H9 (cell line): ENCODE measurements around the gene HBP1. TPM values are rescaled to one million over a fixed set of nuclear protein-coding genes. Genes with fewer than 3 reads are reported as not detected.
"Not testable (repeated sequence)": the region's sequence is repeated elsewhere in the genome, so short reads cannot be mapped to it uniquely, and the experiment has no call there.

Source experiments
- DNase-seq: peaks from one replicate; pipeline ENCODE4 v3.0.0-alpha.2; 2017
- H2AFZ ChIP-seq: one replicate; pipeline ENCODE4 v1.6.1; 2013; ENCODE audit warnings: mild to moderate bottlenecking, low read length, control low read depth, moderate library complexity
- H2AK5ac ChIP-seq: 2 replicates; pipeline ENCODE4 v1.6.1; 2013; ENCODE audit warnings: low read length, control low read depth, mixed read lengths; ENCODE audit not compliant: insufficient read length
- H2BK120ac ChIP-seq: one replicate; pipeline ENCODE4 v1.6.1; 2013; ENCODE audit warnings: low read depth, mild to moderate bottlenecking, low read length, control low read depth, inconsistent platforms; ENCODE audit not compliant: poor library complexity, severe bottlenecking
- H2BK12ac ChIP-seq: 2 replicates; pipeline ENCODE4 v1.6.1; 2013; ENCODE audit warnings: low read length, control low read depth, mixed read lengths, low read depth; ENCODE audit not compliant: insufficient read length
- H2BK15ac ChIP-seq: 2 replicates; pipeline ENCODE4 v1.6.1; 2013; ENCODE audit warnings: low read depth, low read length, control low read depth
- H2BK20ac ChIP-seq: one replicate; pipeline ENCODE4 v1.6.1; 2013; ENCODE audit warnings: low read depth, mild to moderate bottlenecking, low read length, control low read depth, inconsistent platforms; ENCODE audit not compliant: poor library complexity, severe bottlenecking
- H2BK5ac ChIP-seq: 2 replicates; pipeline ENCODE4 v1.6.1; 2013; ENCODE audit warnings: low read length, control low read depth, mixed read lengths; ENCODE audit not compliant: insufficient read length
- H3K14ac ChIP-seq: 2 replicates; pipeline ENCODE4 v1.6.1; 2013; ENCODE audit warnings: low read length, control low read depth; ENCODE audit not compliant: insufficient read depth
- H3K18ac ChIP-seq: 2 replicates; pipeline ENCODE4 v1.6.1; 2013; ENCODE audit warnings: low read depth, mild to moderate bottlenecking, mixed read lengths, low read length, control low read depth; ENCODE audit not compliant: insufficient read length
- H3K23ac ChIP-seq: 2 replicates; pipeline ENCODE4 v1.6.1; 2013; ENCODE audit warnings: low read length, control low read depth, mixed read lengths, low read depth; ENCODE audit not compliant: insufficient read length
- H3K23me2 ChIP-seq: 2 replicates; pipeline ENCODE4 v1.6.1; 2013; ENCODE audit warnings: low read depth, mild to moderate bottlenecking, mixed read lengths, low read length, control low read depth; ENCODE audit not compliant: insufficient read length, poor library complexity, severe bottlenecking
- H3K27ac ChIP-seq: 2 replicates; pipeline ENCODE4 v1.5.1; 2013; ENCODE audit warnings: low read length, control low read depth, mixed read lengths, low read depth; ENCODE audit not compliant: insufficient read length
- H3K27me3 ChIP-seq: 2 replicates; pipeline ENCODE4 v1.6.1; 2013; ENCODE audit warnings: low read length, control low read depth, inconsistent platforms; ENCODE audit not compliant: insufficient read depth
- H3K4ac ChIP-seq: 2 replicates; pipeline ENCODE4 v1.6.1; 2013; ENCODE audit warnings: low read depth, mild to moderate bottlenecking, control low read depth, inconsistent platforms, low read length, moderate library complexity
- H3K4me1 ChIP-seq: 2 replicates; pipeline ENCODE4 v1.6.1; 2013; ENCODE audit warnings: low read length, control low read depth, inconsistent platforms; ENCODE audit not compliant: insufficient read depth
- H3K4me2 ChIP-seq: 2 replicates; pipeline ENCODE4 v1.6.1; 2013; ENCODE audit warnings: low read length, control low read depth, mixed read lengths; ENCODE audit not compliant: insufficient read length, insufficient read depth
- H3K56ac ChIP-seq: 2 replicates; pipeline ENCODE4 v1.6.1; 2013; ENCODE audit warnings: low read depth, mild to moderate bottlenecking, mixed read lengths, low read length, control low read depth; ENCODE audit not compliant: insufficient read length
- H3K79me1 ChIP-seq: 2 replicates; pipeline ENCODE4 v1.6.1; 2013; ENCODE audit warnings: low read depth, mild to moderate bottlenecking, moderate library complexity, low read length, control low read depth, inconsistent platforms; ENCODE audit not compliant: insufficient read depth, poor library complexity, severe bottlenecking
- H3K79me2 ChIP-seq: 2 replicates; pipeline ENCODE4 v1.6.1; 2013; ENCODE audit warnings: low read length, control low read depth, inconsistent platforms; ENCODE audit not compliant: insufficient read depth
- H3K9ac ChIP-seq: 2 replicates; pipeline ENCODE4 v1.6.1; 2013; ENCODE audit warnings: low read length, control low read depth, mixed read lengths; ENCODE audit not compliant: insufficient read length; ENCODE audit errors: extremely low read depth
- H3K9me3 ChIP-seq: one replicate; pipeline ENCODE4 v1.6.1; 2013; ENCODE audit warnings: low read depth, low read length, inconsistent platforms; ENCODE audit not compliant: control insufficient read depth
- H3T11ph ChIP-seq: one replicate; pipeline ENCODE4 v1.6.1; 2013; ENCODE audit warnings: mild to moderate bottlenecking, low read length, control low read depth, inconsistent platforms
- H4K20me1 ChIP-seq: one replicate; pipeline ENCODE4 v1.6.1; 2013; ENCODE audit not compliant: control insufficient read depth, insufficient read length, insufficient read depth
- H4K5ac ChIP-seq: 2 replicates; pipeline ENCODE4 v1.6.1; 2013; ENCODE audit warnings: low read depth, mild to moderate bottlenecking, mixed read lengths, low read length, control low read depth; ENCODE audit not compliant: insufficient read length
- H4K8ac ChIP-seq: replicated peaks from 2 replicates; pipeline ENCODE4 v1.6.1; 2013; ENCODE audit warnings: low read length, control low read depth, mixed read lengths, low read depth; ENCODE audit not compliant: insufficient read length
- H4K91ac ChIP-seq: 2 replicates; pipeline ENCODE4 v1.6.1; 2013; ENCODE audit warnings: low read depth, mild to moderate bottlenecking, moderate library complexity, mixed read lengths, low read length, control low read depth; ENCODE audit not compliant: insufficient read length
- H3K27ac Mint-ChIP-seq, 3 experiments: 2 replicates in 2 of 3; 3 replicates in 1 of 3; pipeline ENCODE4 v1.8.0; 2020 to 2021; ENCODE audit warnings: mixed read lengths in 3 of 3, mild to moderate bottlenecking in 1 of 3, moderate library complexity in 1 of 3
- H3K27me3 Mint-ChIP-seq: 2 replicates; pipeline ENCODE4 v1.8.0; 2021; ENCODE audit warnings: low read depth, mild to moderate bottlenecking, moderate library complexity, mixed read lengths
- H3K36me3 Mint-ChIP-seq, 3 experiments: 2 replicates in 2 of 3; 3 replicates in 1 of 3; pipeline ENCODE4 v1.8.0; 2020 to 2021; ENCODE audit warnings: low read depth in 3 of 3, mixed read lengths in 3 of 3; ENCODE audit not compliant: insufficient read depth in 1 of 3
- H3K4me1 Mint-ChIP-seq, 2 experiments: 2 replicates each; pipeline ENCODE4 v1.8.0; 2020; ENCODE audit warnings: mixed read lengths in 2 of 2
- H3K4me3 Mint-ChIP-seq, 2 experiments: 2 replicates in 1 of 2; 3 replicates in 1 of 2; pipeline ENCODE4 v1.8.0; 2020 to 2021; ENCODE audit warnings: mild to moderate bottlenecking in 2 of 2, mixed read lengths in 2 of 2, moderate library complexity in 1 of 2
- H3K9me3 Mint-ChIP-seq, 2 experiments: 2 replicates in 1 of 2; 3 replicates in 1 of 2; pipeline ENCODE4 v1.8.0; 2020; ENCODE audit warnings: mild to moderate bottlenecking in 2 of 2, mixed read lengths in 2 of 2, moderate library complexity in 1 of 2
- CTCF ChIP-seq: fragments of 200-600 bp; sonication (generic); conservative IDR thresholded peaks from 3 replicates; pipeline ENCODE4 v1.8.0; 2021; ENCODE audit warnings: antibody characterized with exemption, mild to moderate bottlenecking
- WGBS: extraction: QIAGEN DNeasy Blood & Tissue Kit; methylation state at CpG from one replicate; pipeline ENCODE4 v1.1.7; 2013; ENCODE audit warnings: missing lambda C conversion rate, low lambda C conversion rate, mixed read lengths; ENCODE audit not compliant: insufficient read length; ENCODE audit errors: extremely low coverage; 5-methylcytosine and 5-hydroxymethylcytosine counted together
- total RNA-seq: library from RNA; stranded (reverse); gene quantifications from 2 replicates; pipeline ENCODE4 v1.2.1, GENCODE V29; 2021

HBP1 gene
- total RNA-seq, 1 experiment from 2014 or later = 27.6 TPM

GRCh38 chr7:107154826-107155225, 14.0 kb upstream of the HBP1 start:
- Histone ChIP-seq H2BK5ac (no peak overlapping the region), H3K23me2 (no peaks in the 10 kb centered on the region), H2AK5ac (no peak overlapping the region), H4K8ac (no peak overlapping the region), H2BK12ac (no peak overlapping the region), H3K4me1 (no peaks in the 10 kb centered on the region), H4K5ac (no peak overlapping the region), H3K14ac (no peak overlapping the region), H4K91ac (no peak overlapping the region), H3K23ac (no peak overlapping the region), H4K20me1 (no peaks in the 10 kb centered on the region), H3K9me3 (no peaks in the 10 kb centered on the region), H3T11ph (no peak overlapping the region), H2BK120ac (no peak overlapping the region), H2BK15ac (no peak overlapping the region), H2AFZ (no peak overlapping the region), H3K27ac (no peak overlapping the region), H3K9ac (no peak overlapping the region), H3K79me2 (no peaks in the 10 kb centered on the region), H3K18ac (no peak overlapping the region), H3K56ac (no peak overlapping the region), H3K4ac (no peak overlapping the region), H3K27me3 (no peaks in the 10 kb centered on the region), H2BK20ac (no peak overlapping the region), H3K4me2 (no peak overlapping the region), H3K79me1 (no peaks in the 10 kb centered on the region)
- no peak for TF ChIP-seq CTCF
- H3K27ac Mint-ChIP-seq = no peak overlapping the region
- peaks cover 0 to 4% of the 10 kb centered on the region in 2 experiments; a peak in 1 of 4 replicates for H3K4me1 Mint-ChIP-seq
- no CpG with 5 or more reads among the region's 6 CpGs for WGBS
- no peak overlapping the region for H3K4me3 Mint-ChIP-seq
- H3K36me3 Mint-ChIP-seq = peaks cover 2 to 26% (median 9%) of the 10 kb centered on the region in 3 experiments; a peak in 6 of 7 replicates
- H3K9me3 Mint-ChIP-seq = no peaks in the 10 kb centered on the region; a peak in 1 of 5 replicates
- H3K27me3 Mint-ChIP-seq = no peaks in the 10 kb centered on the region
- DNase-seq = no peak

GRCh38 chr7:107155726-107156125, 13.1 kb upstream of the HBP1 start:
- H3K23me2 ChIP-seq, H3K4ac ChIP-seq, H3K23ac ChIP-seq, H3K79me2 ChIP-seq, H3K27me3 Mint-ChIP-seq, H3K9ac ChIP-seq, H2BK20ac ChIP-seq, DNase-seq, H4K91ac ChIP-seq, H2BK15ac ChIP-seq, H3K27ac ChIP-seq, H4K8ac ChIP-seq, H3K18ac ChIP-seq, H4K5ac ChIP-seq, H2BK5ac ChIP-seq, H3K4me1 ChIP-seq, H4K20me1 ChIP-seq, H2AK5ac ChIP-seq, H3K4me3 Mint-ChIP-seq, H2AFZ ChIP-seq, H2BK12ac ChIP-seq, H3K9me3 Mint-ChIP-seq, H2BK120ac ChIP-seq, H3T11ph ChIP-seq, H3K56ac ChIP-seq, H3K27me3 ChIP-seq, H3K9me3 ChIP-seq, H3K4me1 Mint-ChIP-seq, H3K14ac ChIP-seq, H3K79me1 ChIP-seq, H3K4me2 ChIP-seq: not testable (repeated sequence)
- Mint-ChIP-seq H3K36me3 (peaks cover 2 to 26% (median 9%) of the 10 kb centered on the region in 3 experiments; a peak in 6 of 7 replicates), H3K27ac (peak overlapping the region in 1 of 3 experiments; percentile 91; a peak in 2 of 7 replicates)
- WGBS = no CpG with 5 or more reads among the region's 3 CpGs
